SK-N-SH treated with all-trans-retinoic acid at 6 μM for 48 hours (cell line): ENCODE data around the gene SH3TC2.

Experiments
- ARNTL ChIP-seq: fragments of 450-650 bp; formaldehyde crosslinking; IDR thresholded peaks from 2 replicates; pipeline ENCODE4 v1.5.0; 2020; ENCODE audit warnings: low read depth, mild to moderate bottlenecking, moderate library complexity, borderline replicate concordance
- CSDC2 ChIP-seq: fragments of 250-450 bp; sonication (Bioruptor Pico); IDR thresholded peaks from 2 replicates; pipeline ENCODE4 v1.5.0; 2020; ENCODE audit warnings: mild to moderate bottlenecking, moderate library complexity
- ESRRG ChIP-seq: fragments of 250-450 bp; sonication (Bioruptor Pico); IDR thresholded peaks from 2 replicates; pipeline ENCODE4 v1.6.1; 2021; ENCODE audit warnings: mild to moderate bottlenecking
- OSR1 ChIP-seq: fragments of 250-450 bp; sonication (Bioruptor Pico); IDR thresholded peaks from 2 replicates; pipeline ENCODE4 v1.8.0; 2022; ENCODE audit warnings: moderate library complexity, mild to moderate bottlenecking, inconsistent platforms
- PATZ1 ChIP-seq: fragments of 250-450 bp; sonication (Bioruptor Pico); IDR thresholded peaks from 2 replicates; pipeline ENCODE4 v1.8.0; 2020; ENCODE audit warnings: mild to moderate bottlenecking, moderate library complexity, borderline replicate concordance
- PPARA ChIP-seq: fragments of 250-450 bp; sonication (Bioruptor Pico); IDR thresholded peaks from 2 replicates; pipeline ENCODE4 v1.5.0; 2020; ENCODE audit warnings: mild to moderate bottlenecking, borderline replicate concordance
- RARB ChIP-seq: fragments of 250-450 bp; sonication (Bioruptor Pico); IDR thresholded peaks from 2 replicates; pipeline ENCODE4 v1.8.0; 2021; ENCODE audit warnings: mild to moderate bottlenecking, moderate library complexity
- ZFP3 ChIP-seq: fragments of 250-450 bp; sonication (Bioruptor Pico); IDR thresholded peaks from 2 replicates; pipeline ENCODE4 v1.5.0; 2020; ENCODE audit warnings: mild to moderate bottlenecking, moderate library complexity
- TF ChIP-seq, protein P1 (sequence below): fragments of 250-450 bp; sonication (Bioruptor Pico); IDR thresholded peaks from 2 replicates; pipeline ENCODE4 v1.5.1; 2020; ENCODE audit warnings: low read depth, mild to moderate bottlenecking, moderate library complexity
- TF ChIP-seq, protein P2 (sequence below): fragments of 250-450 bp; sonication (Bioruptor Pico); IDR thresholded peaks from 2 replicates; pipeline ENCODE4 v1.5.1; 2021; ENCODE audit warnings: mild to moderate bottlenecking, moderate library complexity

DNA sequence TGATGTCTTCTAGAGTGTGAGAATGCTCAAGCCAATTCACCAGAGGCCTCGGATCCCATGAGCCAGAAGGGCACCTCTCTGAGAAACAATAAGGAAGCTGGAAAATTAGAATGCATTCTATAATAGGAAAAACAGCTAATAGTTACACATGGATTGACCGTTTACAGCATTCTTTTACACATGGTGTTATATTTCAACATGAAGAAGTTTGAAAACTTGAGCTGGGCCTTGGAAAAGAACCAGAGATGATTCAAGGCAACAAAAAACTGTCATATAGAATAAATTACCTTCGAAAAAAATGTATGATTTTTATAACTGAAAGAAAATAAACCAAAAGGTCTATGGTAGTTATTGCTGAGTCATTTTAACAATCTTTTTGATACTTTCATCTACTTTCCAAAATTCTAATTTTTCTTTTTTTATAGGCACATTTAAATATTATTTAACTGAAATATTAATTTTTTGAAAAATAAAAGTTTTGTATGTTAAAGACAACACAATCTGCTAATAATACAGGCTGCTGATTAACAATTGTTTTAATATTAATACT lies 6.2 kb downstream of the SH3TC2 start:
- no peak for TF ChIP-seq OSR1 (CRISPR knock-in tag)
- no peak for TF ChIP-seq PATZ1 (CRISPR knock-in tag)
- no peak for TF ChIP-seq PPARA (CRISPR knock-in tag)
- TF ChIP-seq, protein P1, sequence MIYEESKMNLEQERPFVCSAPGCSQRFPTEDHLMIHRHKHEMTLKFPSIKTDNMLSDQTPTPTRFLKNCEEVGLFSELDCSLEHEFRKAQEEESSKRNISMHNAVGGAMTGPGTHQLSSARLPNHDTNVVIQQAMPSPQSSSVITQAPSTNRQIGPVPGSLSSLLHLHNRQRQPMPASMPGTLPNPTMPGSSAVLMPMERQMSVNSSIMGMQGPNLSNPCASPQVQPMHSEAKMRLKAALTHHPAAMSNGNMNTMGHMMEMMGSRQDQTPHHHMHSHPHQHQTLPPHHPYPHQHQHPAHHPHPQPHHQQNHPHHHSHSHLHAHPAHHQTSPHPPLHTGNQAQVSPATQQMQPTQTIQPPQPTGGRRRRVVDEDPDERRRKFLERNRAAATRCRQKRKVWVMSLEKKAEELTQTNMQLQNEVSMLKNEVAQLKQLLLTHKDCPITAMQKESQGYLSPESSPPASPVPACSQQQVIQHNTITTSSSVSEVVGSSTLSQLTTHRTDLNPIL (CRISPR knock-in tag): no peak
- no peak for TF ChIP-seq RARB (CRISPR knock-in tag)
- no peak for TF ChIP-seq ZFP3 (CRISPR knock-in tag)
- TF ChIP-seq CSDC2 (CRISPR knock-in tag): no peak
- TF ChIP-seq ESRRG (CRISPR knock-in tag): no peak
- TF ChIP-seq, protein P2, sequence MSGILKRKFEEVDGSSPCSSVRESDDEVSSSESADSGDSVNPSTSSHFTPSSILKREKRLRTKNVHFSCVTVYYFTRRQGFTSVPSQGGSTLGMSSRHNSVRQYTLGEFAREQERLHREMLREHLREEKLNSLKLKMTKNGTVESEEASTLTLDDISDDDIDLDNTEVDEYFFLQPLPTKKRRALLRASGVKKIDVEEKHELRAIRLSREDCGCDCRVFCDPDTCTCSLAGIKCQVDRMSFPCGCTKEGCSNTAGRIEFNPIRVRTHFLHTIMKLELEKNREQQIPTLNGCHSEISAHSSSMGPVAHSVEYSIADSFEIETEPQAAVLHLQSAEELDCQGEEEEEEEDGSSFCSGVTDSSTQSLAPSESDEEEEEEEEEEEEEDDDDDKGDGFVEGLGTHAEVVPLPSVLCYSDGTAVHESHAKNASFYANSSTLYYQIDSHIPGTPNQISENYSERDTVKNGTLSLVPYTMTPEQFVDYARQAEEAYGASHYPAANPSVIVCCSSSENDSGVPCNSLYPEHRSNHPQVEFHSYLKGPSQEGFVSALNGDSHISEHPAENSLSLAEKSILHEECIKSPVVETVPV (CRISPR knock-in tag): no peak
- no peak for TF ChIP-seq ARNTL (CRISPR knock-in tag)
